OCI-LY7 (cell line): Measurements from ENCODE around the gene RAD51B.

Source experiments
- EZH2phosphoT487 ChIP-seq: fragments of 200-600 bp; sonication (generic); IDR thresholded peaks from 2 replicates; pipeline ENCODE4 v1.6.1; 2018; ENCODE audit warnings: low read depth, borderline replicate concordance, mild to moderate bottlenecking, mixed run types, antibody characterized with exemption, low read length, moderate library complexity, mixed read lengths
- TF ChIP-seq, protein P1 (sequence below): fragments of 200-600 bp; sonication (generic); conservative IDR thresholded peaks from 2 replicates; pipeline ENCODE4 v1.5.1; 2014; ENCODE audit warnings: mild to moderate bottlenecking, antibody characterized with exemption, low read length, moderate library complexity, mixed read lengths

DNA sequence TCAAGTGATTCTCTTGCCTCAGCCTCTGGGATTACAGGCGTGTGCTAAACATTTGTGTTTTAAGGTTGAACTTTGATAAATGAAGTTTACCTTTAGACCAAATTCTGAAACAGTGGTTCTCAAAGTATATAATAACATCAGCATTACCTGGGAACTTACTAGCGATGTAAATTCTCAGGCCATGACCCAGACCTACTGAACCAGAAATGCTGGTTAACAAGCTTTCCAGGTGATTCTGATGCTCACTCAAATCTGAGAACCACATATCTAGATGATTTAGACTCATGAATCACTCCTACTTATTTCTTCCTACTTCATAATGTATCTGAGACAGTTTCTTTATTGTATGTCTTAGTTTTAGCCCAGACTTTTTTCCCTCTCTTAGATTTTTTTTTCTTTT lies 43.6 kb downstream of the RAD51B start:
- TF ChIP-seq, protein P1, sequence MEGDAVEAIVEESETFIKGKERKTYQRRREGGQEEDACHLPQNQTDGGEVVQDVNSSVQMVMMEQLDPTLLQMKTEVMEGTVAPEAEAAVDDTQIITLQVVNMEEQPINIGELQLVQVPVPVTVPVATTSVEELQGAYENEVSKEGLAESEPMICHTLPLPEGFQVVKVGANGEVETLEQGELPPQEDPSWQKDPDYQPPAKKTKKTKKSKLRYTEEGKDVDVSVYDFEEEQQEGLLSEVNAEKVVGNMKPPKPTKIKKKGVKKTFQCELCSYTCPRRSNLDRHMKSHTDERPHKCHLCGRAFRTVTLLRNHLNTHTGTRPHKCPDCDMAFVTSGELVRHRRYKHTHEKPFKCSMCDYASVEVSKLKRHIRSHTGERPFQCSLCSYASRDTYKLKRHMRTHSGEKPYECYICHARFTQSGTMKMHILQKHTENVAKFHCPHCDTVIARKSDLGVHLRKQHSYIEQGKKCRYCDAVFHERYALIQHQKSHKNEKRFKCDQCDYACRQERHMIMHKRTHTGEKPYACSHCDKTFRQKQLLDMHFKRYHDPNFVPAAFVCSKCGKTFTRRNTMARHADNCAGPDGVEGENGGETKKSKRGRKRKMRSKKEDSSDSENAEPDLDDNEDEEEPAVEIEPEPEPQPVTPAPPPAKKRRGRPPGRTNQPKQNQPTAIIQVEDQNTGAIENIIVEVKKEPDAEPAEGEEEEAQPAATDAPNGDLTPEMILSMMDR, result no peak
- TF ChIP-seq EZH2phosphoT487, result no peak
